Activated naive CD4-positive, alpha-beta T cell treated with anti-CD3 and anti-CD28 coated beads for 36 hours (primary cell): ENCODE results near the gene FOXI3. TPM values are rescaled to one million over a fixed set of nuclear protein-coding genes. Genes with fewer than 3 reads are reported as not detected.

Source experiments
- CTCF ChIA-PET: fragments of 350-600 bp; sonication (Branson Sonifier 250); formaldehyde crosslinking; loops from one replicate; lab custom pipeline; 2021; ENCODE audit warnings: antibody characterized with exemption; lab: Charles Lee
- DNase-seq: peaks from one replicate; pipeline ENCODE4 v3.0.0-alpha.2; 2020
- H3K27ac Mint-ChIP-seq: one replicate; pipeline ENCODE4 v1.8.0; 2021; ENCODE audit warnings: mild to moderate bottlenecking, mixed read lengths
- H3K27me3 Mint-ChIP-seq: one replicate; pipeline ENCODE4 v1.8.0; 2021; ENCODE audit warnings: low read depth, mixed read lengths
- H3K36me3 Mint-ChIP-seq: one replicate; pipeline ENCODE4 v1.8.0; 2021; ENCODE audit warnings: low read depth, mixed read lengths
- H3K4me1 Mint-ChIP-seq: one replicate; pipeline ENCODE4 v1.8.0; 2021; ENCODE audit warnings: low read depth, mixed read lengths
- H3K4me3 Mint-ChIP-seq: one replicate; pipeline ENCODE4 v1.8.0; 2021; ENCODE audit warnings: mild to moderate bottlenecking, moderate library complexity, mixed read lengths
- H3K9me3 Mint-ChIP-seq: one replicate; pipeline ENCODE4 v1.8.0; 2021; ENCODE audit warnings: mixed read lengths
- intact Hi-C: fragments of 100-400 bp; cut with micrococcal nuclease; formaldehyde crosslinking; loops from one replicate; pipeline ENCODE4 v1.15.1; 2023
- total RNA-seq, 2 experiments: library from RNA; stranded (reverse); gene quantifications; one replicate each; pipeline ENCODE4 v1.2.3, GENCODE V29; 2021

FOXI3 gene
- total RNA-seq, 2 experiments from 2014 or later: not detected

DNA sequence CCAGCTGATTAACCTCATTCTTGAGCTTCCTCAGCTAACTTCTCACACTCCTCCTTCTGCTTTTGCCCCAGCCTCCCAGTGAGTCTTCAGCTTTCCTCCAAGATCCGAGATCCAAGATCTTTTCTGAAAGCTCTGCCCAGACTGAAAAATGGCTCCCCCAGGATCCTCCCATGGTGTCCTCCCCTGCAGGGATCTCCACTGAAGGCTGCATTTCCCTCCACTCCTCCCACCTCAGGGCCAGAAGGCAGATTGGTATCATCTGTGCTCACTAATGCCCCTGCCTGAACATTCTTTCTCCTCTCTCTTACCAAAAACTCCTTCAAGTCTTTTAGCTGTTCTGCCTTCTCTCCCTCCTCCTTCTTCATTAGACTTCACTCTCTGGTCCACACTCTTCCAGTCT lies 6.1 kb upstream of the FOXI3 start:
- no peak for DNase-seq
- Mint-ChIP-seq H3K4me3 (no peak overlapping the region), H3K36me3 (no peaks in the 10 kb centered on the region), H3K4me1 (no peaks in the 10 kb centered on the region), H3K27ac (no peak overlapping the region), H3K27me3 (peaks cover 36% of the 10 kb centered on the region), H3K9me3 (no peaks in the 10 kb centered on the region)
- CTCF ChIA-PET: no interaction called here
- intact Hi-C loops: no loop called here

DNA sequence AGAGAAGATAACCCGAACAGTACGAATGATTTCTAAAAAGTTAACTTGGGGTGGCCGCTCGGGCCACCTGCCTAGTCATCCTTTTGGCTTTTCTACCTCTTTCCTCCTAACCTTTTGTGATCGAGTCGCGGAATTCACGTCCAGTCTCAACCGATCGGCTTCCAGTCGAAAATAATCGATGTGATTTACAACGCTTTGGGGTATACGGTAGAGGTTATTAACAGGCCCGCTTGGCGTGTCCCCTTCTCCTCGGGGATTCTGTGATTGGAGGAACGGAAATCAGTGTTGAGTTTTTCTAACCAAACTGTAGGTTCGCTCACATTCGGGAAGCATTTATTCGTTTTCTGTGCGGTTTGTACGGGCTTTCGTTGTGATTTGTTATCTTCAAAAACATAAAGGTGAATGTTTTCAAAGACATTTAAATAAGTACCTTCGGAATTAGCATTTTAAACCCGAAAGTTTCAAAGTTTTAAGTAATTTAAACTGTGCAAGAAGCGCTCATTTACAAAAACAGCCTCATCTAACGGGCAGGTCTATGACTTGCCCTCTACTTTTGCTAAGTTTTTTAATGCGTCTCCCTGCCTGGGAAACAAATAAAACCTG lies 588 bp upstream of the FOXI3 start:
- Mint-ChIP-seq H3K27ac (no peak overlapping the region), H3K36me3 (no peaks in the 10 kb centered on the region), H3K9me3 (no peaks in the 10 kb centered on the region), H3K4me3 (peak overlapping the region; percentile 70), H3K4me1 (peaks cover 5% of the 10 kb centered on the region), H3K27me3 (peaks cover 59% of the 10 kb centered on the region)
- CTCF ChIA-PET: no interaction called here
- intact Hi-C loops: loop anchor here (2.0 kb wide), 1 partner anchor 396 kb away; no protein-coding TSS in a partner anchor
- DNase-seq: no peak

DNA sequence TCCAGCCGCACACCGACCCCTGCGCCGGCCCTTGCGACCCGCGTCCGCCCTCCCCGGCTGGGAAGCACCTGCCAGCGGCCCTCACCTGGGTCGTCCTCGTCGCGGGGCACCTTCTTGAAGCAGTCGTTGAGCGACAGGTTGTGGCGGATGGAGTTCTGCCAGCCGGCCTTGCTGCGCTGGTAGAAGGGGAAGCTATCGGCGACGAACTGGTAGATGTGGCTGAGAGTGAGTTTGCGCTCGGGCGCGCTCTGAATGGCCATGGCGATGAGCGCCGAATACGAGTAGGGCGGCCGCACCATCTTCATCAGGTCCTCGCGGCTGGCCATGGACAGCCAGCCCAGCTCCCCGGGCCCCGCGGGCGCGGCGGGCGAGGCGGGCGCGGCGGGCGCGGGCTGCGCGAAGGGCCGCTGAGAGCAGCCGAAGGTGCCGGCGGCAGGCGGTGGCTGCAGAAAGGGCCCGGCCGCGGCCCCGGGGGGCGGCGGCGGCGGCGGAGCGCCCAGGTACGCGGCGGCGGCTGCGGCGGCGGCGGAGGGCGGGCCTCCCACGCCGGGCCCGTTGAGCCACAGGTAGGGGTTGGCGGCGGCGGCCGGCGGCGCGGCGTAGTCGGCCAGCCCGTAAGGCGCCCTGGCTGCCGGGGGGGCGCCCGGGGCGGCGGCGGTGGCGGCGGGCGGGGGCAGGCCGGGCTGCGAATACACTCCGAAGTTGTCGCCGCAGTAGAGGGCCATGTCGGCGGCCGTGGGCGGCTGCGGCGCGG lies 505 bp downstream of the FOXI3 start:
- Mint-ChIP-seq H3K9me3 (no peaks in the 10 kb centered on the region), H3K27me3 (peaks cover 59% of the 10 kb centered on the region), H3K4me3 (peak overlapping the region; percentile 63), H3K36me3 (no peaks in the 10 kb centered on the region), H3K4me1 (peaks cover 5% of the 10 kb centered on the region), H3K27ac (no peak overlapping the region)
- CTCF ChIA-PET: interaction anchor here (0.6 kb wide), 1 partner anchor 24 kb away, joined by 3 read pairs; no protein-coding TSS in a partner anchor
- DNase-seq: peak; percentile 23
- intact Hi-C loops: loop anchor here (2.0 kb wide), 1 partner anchor 395 kb away; no protein-coding TSS in a partner anchor

DNA sequence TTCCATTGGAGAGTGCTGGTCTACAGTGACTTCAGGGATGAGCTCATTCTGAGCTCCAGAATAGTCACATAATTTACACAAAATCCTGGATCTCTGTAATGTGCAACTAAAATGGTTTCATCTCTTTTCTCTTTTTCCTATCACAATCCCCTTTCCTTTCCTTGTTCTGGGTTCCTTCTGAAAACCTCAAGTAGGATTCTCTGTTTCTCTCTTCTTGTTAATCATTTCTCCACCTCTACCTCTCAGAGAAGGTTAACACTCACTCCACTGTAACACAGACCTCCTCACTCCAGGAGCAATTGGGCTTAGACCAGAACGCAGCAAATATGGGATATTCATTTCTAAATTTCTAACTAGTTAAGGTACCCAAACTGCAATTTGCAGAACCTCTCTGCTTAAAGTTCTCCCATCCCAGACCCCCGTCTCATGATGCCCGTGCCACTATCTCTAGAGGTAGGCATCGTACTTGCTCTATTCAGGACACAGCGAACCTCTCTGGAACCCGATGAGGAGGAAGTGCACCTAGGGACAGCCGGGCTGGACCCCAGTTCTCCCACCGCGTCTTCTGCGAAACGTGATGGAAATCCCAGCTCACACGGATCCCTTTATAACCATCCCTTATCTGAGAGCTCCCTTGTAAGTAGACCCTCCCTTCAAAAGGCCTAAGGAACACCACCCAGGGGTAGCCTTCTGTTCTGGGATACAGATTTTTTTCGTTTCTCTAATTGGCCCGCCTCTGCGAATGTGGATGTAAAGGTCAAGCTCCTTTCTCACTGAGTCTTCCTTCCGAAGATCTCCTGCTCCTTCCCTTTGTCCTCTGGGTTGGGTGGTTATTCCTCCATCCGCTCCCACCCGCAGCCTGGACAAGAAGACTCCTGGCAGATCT lies 1.3 kb downstream of the FOXI3 start:
- Mint-ChIP-seq H3K27me3 (peaks cover 55% of the 10 kb centered on the region), H3K27ac (no peak overlapping the region), H3K9me3 (no peaks in the 10 kb centered on the region), H3K36me3 (no peaks in the 10 kb centered on the region), H3K4me3 (peak overlapping the region; percentile 63), H3K4me1 (peaks cover 5% of the 10 kb centered on the region)
- no peak for DNase-seq
- intact Hi-C loops: no loop called here
- CTCF ChIA-PET: no interaction called here

- CTCF ChIA-PET: no interaction called here
- intact Hi-C loops: no loop called here
- Mint-ChIP-seq H3K27ac (no peak overlapping the region), H3K4me3 (no peak overlapping the region), H3K36me3 (no peaks in the 10 kb centered on the region), H3K9me3 (no peaks in the 10 kb centered on the region), H3K4me1 (peaks cover 5% of the 10 kb centered on the region), H3K27me3 (peaks cover 53% of the 10 kb centered on the region)
- DNase-seq: no peak
These were observed 2.3 kb downstream of the FOXI3 start for GRCh38 chr2:88450186-88450585.

GRCh38 chr2:88448248-88448647 lies 4.2 kb downstream of the FOXI3 start:
- H3K27ac Mint-ChIP-seq: no peak overlapping the region
- H3K4me1 Mint-ChIP-seq: peaks cover 5% of the 10 kb centered on the region
- H3K27me3 Mint-ChIP-seq: peaks cover 48% of the 10 kb centered on the region
- intact Hi-C loops: no loop called here
- no peak overlapping the region for H3K4me3 Mint-ChIP-seq
- no peaks in the 10 kb centered on the region for H3K9me3 Mint-ChIP-seq
- CTCF ChIA-PET: no interaction called here
- no peaks in the 10 kb centered on the region for H3K36me3 Mint-ChIP-seq
- DNase-seq: no peak

DNA sequence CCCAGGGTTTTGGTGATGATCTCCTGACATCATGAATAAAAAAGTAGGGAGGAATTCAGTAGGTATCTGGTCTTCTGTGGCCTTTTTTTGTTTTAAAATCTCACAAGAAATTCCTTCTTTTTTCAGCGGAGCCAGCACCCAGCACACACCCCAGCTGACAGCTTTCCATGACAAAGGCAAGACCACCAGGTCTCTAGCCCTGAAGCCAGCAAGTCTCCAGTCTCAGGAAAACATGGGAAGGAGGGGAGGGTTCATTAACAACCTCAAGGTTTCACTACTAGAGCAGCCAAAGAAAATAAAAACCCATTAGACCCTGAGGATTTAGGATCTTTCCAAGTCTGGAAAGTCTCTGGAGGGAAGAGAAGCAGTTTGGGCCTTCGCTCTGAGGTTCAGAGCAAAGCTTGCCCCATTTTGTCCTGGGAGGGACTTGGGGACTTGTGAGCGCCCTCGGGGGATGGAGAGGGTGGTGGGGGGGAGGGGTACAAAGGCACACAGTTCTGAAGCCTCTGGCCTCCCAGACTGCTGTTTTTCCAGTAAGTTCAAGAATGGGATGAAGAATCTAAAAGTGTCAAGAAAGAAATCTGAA lies 9.0 kb downstream of the FOXI3 start:
- peaks cover 31% of the 10 kb centered on the region for H3K27me3 Mint-ChIP-seq
- no peaks in the 10 kb centered on the region for H3K9me3 Mint-ChIP-seq
- no peak overlapping the region for H3K27ac Mint-ChIP-seq
- H3K36me3 Mint-ChIP-seq: no peaks in the 10 kb centered on the region
- intact Hi-C loops: no loop called here
- no peak overlapping the region for H3K4me3 Mint-ChIP-seq
- DNase-seq: no peak
- no peaks in the 10 kb centered on the region for H3K4me1 Mint-ChIP-seq
- CTCF ChIA-PET: no interaction called here

GRCh38 chr2:88442473-88442872 lies 10.0 kb downstream of the FOXI3 start:
- no peak for DNase-seq
- CTCF ChIA-PET: no interaction called here
- H3K4me3 Mint-ChIP-seq: no peak overlapping the region
- no peaks in the 10 kb centered on the region for H3K4me1 Mint-ChIP-seq
- intact Hi-C loops: no loop called here
- H3K9me3 Mint-ChIP-seq: no peaks in the 10 kb centered on the region
- no peaks in the 10 kb centered on the region for H3K36me3 Mint-ChIP-seq
- no peak overlapping the region for H3K27ac Mint-ChIP-seq
- peaks cover 23% of the 10 kb centered on the region for H3K27me3 Mint-ChIP-seq

DNA sequence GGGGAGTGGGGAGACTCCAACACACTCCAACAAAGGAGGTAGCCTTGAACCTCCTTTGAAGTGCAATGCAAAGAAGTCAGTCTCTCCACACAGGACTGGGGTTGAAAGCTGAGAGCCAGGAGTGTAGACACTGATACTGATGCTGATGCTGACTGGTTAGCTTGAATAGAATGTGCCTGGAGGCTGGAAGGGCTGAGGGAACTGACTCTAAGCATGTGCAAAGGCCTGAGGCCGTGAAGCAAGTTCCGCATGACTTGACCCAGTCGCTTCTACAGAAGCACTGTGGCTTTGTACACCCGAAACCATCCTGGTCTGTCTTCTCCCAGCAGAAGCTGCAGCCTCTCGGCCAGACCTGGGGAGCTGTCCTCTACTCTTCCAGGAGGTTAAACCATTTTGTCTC lies 10.4 kb downstream of the FOXI3 start:
- intact Hi-C loops: no loop called here
- CTCF ChIA-PET: no interaction called here
- Mint-ChIP-seq H3K27me3 (peaks cover 22% of the 10 kb centered on the region), H3K27ac (no peak overlapping the region), H3K4me1 (no peaks in the 10 kb centered on the region), H3K9me3 (no peaks in the 10 kb centered on the region), H3K36me3 (no peaks in the 10 kb centered on the region), H3K4me3 (no peak overlapping the region)
- DNase-seq: no peak

GRCh38 chr2:88437010-88437409 lies 15.5 kb downstream of the FOXI3 start:
- H3K9me3 Mint-ChIP-seq: peaks cover 3% of the 10 kb centered on the region
- no peaks in the 10 kb centered on the region for H3K4me1 Mint-ChIP-seq
- no peaks in the 10 kb centered on the region for H3K36me3 Mint-ChIP-seq
- peaks cover 27% of the 10 kb centered on the region for H3K27me3 Mint-ChIP-seq
- no peak overlapping the region for H3K4me3 Mint-ChIP-seq
- CTCF ChIA-PET: no interaction called here
- DNase-seq: no peak
- intact Hi-C loops: no loop called here
- H3K27ac Mint-ChIP-seq: no peak overlapping the region

DNA sequence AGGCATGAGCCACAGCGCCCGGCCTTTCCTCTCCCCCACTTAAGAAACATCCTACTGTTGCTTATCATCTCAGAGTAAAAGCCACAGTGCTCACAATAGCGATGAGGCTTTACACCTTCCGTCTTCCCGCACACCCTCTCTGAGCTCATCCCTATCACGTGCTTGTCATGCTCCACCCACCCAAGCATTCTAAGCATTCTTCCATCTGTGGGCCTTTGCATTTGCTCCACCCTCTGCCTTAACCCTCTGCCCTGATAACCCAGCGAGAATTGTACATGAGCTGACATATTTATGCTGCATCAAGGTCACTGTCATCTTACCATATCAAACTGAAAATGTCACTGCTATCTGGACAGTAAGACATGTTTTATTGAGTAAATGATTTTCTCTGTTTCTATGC lies 22.6 kb downstream of the FOXI3 start:
- Mint-ChIP-seq H3K27me3 (peaks cover 2% of the 10 kb centered on the region), H3K27ac (no peak overlapping the region), H3K4me3 (no peak overlapping the region), H3K36me3 (no peaks in the 10 kb centered on the region), H3K9me3 (peaks cover 6% of the 10 kb centered on the region), H3K4me1 (no peaks in the 10 kb centered on the region)
- intact Hi-C loops: no loop called here
- CTCF ChIA-PET: no interaction called here
- DNase-seq: no peak

DNA sequence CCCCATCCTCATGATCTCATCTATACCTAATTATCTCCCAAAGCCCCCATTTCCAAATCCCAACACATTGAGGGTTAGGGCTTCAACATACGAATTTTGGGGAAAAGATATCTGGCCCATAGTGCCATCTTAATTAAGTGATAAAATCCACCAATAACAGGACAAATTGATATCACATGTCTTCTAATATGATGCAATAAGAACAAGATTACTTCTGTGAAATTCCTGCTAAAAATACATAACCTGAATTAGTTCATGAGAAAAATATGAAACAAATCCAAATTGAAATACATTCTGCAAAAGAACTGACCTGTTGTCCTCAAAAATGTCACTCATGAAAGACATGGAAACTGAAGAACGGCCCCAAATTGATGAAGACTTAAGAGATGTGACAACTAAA lies 28.8 kb downstream of the FOXI3 start:
- H3K9me3 Mint-ChIP-seq: no peaks in the 10 kb centered on the region
- H3K27me3 Mint-ChIP-seq: peaks cover 5% of the 10 kb centered on the region
- CTCF ChIA-PET: no interaction called here
- no peaks in the 10 kb centered on the region for H3K4me1 Mint-ChIP-seq
- intact Hi-C loops: no loop called here
- H3K4me3 Mint-ChIP-seq: no peak overlapping the region
- DNase-seq: no peak
- H3K27ac Mint-ChIP-seq: no peak overlapping the region
- H3K36me3 Mint-ChIP-seq: no peaks in the 10 kb centered on the region
